ENCODE measurements around the gene ZNF235.

DNA sequence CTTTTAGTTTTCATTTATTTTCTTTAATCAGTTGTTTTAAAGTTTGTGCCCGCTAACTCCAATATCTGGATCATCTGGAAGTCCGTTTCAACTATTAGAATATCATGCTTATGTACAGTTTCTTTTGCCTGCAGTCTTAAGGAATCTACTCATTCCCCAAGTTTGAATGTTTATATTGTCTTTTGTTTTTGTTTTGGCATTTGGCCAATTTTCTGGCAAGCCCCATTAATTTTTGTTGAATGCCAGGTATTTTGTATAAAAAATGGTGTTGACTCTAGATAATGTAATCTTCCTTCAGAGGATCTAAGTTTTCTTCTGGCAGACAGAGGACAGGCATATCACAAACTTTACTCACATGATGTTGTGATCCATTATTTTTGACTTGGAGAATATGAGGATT is 11.1 kb upstream of the ZNF235 start:
- TF ChIP-seq ZNF274 (IDR thresholded peaks at IDR 0.05; ENCODE audit: low read length) (no peak), ZNF274 (tag by site-specific recombination; IDR thresholded peaks at IDR 0.05; ENCODE audit: borderline replicate concordance) (no peak), ZNF776 (tag by site-specific recombination; IDR thresholded peaks at IDR 0.05; ENCODE audit: borderline replicate concordance) (no peak), ZNF677 (tag by site-specific recombination; IDR thresholded peaks at IDR 0.05) (no peak), ZNF133 (tag by site-specific recombination; IDR thresholded peaks at IDR 0.05) (no peak), CTCF (tag by site-specific recombination; IDR thresholded peaks at IDR 0.05) (no peak), ZNF174 (tag by site-specific recombination; IDR thresholded peaks at IDR 0.05) (no peak), ZBTB1 (tag by site-specific recombination; IDR thresholded peaks at IDR 0.05) (no peak), ZNF184 (tag by site-specific recombination; IDR thresholded peaks at IDR 0.05) (no peak), ZNF510 (tag by site-specific recombination; IDR thresholded peaks at IDR 0.05; ENCODE audit: insufficient replicate concordance) (no peak)
- TF ChIP-seq, protein P1, sequence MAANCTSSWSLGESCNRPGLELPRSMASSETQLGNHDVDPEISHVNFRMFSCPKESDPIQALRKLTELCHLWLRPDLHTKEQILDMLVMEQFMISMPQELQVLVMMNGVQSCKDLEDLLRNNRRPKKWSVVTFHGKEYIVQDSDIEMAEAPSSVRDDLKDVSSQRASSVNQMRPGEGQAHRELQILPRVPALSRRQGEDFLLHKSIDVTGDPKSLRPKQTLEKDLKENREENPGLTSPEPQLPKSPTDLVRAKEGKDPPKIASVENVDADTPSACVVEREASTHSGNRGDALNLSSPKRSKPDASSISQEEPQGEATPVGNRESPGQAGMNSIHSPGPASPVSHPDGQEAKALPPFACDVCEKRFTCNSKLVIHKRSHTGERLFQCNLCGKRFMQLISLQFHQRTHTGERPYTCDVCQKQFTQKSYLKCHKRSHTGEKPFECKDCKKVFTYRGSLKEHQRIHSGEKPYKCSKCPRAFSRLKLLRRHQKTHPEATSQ (tag by site-specific recombination; IDR thresholded peaks at IDR 0.05): no peak
- TF ChIP-seq, protein P2, sequence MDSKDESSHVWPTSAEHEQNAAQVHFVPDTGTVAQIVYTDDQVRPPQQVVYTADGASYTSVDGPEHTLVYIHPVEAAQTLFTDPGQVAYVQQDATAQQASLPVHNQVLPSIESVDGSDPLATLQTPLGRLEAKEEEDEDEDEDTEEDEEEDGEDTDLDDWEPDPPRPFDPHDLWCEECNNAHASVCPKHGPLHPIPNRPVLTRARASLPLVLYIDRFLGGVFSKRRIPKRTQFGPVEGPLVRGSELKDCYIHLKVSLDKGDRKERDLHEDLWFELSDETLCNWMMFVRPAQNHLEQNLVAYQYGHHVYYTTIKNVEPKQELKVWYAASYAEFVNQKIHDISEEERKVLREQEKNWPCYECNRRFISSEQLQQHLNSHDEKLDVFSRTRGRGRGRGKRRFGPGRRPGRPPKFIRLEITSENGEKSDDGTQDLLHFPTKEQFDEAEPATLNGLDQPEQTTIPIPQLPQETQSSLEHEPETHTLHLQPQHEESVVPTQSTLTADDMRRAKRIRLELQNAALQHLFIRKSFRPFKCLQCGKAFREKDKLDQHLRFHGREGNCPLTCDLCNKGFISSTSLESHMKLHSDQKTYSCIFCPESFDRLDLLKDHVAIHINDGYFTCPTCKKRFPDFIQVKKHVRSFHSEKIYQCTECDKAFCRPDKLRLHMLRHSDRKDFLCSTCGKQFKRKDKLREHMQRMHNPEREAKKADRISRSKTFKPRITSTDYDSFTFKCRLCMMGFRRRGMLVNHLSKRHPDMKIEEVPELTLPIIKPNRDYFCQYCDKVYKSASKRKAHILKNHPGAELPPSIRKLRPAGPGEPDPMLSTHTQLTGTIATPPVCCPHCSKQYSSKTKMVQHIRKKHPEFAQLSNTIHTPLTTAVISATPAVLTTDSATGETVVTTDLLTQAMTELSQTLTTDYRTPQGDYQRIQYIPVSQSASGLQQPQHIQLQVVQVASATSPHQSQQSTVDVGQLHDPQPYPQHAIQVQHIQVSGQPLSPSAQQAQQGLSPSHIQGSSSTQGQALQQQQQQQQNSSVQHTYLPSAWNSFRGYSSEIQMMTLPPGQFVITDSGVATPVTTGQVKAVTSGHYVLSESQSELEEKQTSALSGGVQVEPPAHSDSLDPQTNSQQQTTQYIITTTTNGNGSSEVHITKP (tag by site-specific recombination; IDR thresholded peaks at IDR 0.05): no peak

Measured in HEK293 (cell line).